ENCODE measurements around the gene CANX. TPM values are rescaled to one million over a fixed set of nuclear protein-coding genes. Genes with fewer than 3 reads are reported as not detected.

Gene CANX
- total RNA-seq, 1 experiment from 2014 or later, result 1,434 TPM

DNA sequence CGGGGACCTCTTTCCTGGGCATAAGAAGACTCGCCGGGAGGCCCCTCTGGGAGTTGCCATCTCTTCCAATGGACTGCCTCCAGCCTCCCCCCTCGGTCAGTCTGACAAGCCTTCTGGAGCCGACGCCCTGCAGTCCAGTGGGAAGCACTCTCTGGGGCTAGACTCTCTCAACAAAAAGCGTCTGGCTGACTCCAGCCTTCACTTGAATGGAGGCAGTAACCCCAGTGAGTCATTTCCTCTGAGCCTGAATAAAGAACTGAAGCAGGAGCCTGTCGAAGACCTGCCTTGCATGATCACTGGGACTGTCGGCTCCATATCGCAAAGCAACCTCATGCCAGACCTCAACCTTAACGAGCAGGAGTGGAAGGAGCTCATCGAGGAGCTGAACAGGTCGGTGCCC, 66.6 kb downstream of the CANX start:
- H3K9me3 Mint-ChIP-seq (ENCODE audit: low read depth, unreplicated experiment), result no peaks in the 10 kb centered on the region
- H3K27me3 Mint-ChIP-seq (ENCODE audit: unreplicated experiment), result no peaks in the 10 kb centered on the region
- peaks cover 28% of the 10 kb centered on the region for H3K36me3 Mint-ChIP-seq (ENCODE audit: insufficient read depth, unreplicated experiment)
- H3K4me3 Mint-ChIP-seq (ENCODE audit: low read depth, unreplicated experiment), result no peak overlapping the region
- H3K27ac Mint-ChIP-seq (ENCODE audit: unreplicated experiment), result no peak overlapping the region
- TF ChIP-seq, protein P1, sequence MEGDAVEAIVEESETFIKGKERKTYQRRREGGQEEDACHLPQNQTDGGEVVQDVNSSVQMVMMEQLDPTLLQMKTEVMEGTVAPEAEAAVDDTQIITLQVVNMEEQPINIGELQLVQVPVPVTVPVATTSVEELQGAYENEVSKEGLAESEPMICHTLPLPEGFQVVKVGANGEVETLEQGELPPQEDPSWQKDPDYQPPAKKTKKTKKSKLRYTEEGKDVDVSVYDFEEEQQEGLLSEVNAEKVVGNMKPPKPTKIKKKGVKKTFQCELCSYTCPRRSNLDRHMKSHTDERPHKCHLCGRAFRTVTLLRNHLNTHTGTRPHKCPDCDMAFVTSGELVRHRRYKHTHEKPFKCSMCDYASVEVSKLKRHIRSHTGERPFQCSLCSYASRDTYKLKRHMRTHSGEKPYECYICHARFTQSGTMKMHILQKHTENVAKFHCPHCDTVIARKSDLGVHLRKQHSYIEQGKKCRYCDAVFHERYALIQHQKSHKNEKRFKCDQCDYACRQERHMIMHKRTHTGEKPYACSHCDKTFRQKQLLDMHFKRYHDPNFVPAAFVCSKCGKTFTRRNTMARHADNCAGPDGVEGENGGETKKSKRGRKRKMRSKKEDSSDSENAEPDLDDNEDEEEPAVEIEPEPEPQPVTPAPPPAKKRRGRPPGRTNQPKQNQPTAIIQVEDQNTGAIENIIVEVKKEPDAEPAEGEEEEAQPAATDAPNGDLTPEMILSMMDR (IDR thresholded peaks at IDR 0.05; ENCODE audit: unreplicated experiment), result no peak
- peaks cover 33% of the 10 kb centered on the region for H3K4me1 Mint-ChIP-seq (ENCODE audit: low read depth, unreplicated experiment)
- CTCF ChIA-PET, result interaction anchor here (0.6 kb wide), 1 partner anchor 30 kb away, joined by 6 read pairs; no protein-coding TSS in a partner anchor
- intact Hi-C loops (cut with micrococcal nuclease; ENCODE audit: unreplicated experiment), result no loop called here
- no peak for DNase-seq
- BruUV-seq (replicated peaks), result no TSS peak

DNA sequence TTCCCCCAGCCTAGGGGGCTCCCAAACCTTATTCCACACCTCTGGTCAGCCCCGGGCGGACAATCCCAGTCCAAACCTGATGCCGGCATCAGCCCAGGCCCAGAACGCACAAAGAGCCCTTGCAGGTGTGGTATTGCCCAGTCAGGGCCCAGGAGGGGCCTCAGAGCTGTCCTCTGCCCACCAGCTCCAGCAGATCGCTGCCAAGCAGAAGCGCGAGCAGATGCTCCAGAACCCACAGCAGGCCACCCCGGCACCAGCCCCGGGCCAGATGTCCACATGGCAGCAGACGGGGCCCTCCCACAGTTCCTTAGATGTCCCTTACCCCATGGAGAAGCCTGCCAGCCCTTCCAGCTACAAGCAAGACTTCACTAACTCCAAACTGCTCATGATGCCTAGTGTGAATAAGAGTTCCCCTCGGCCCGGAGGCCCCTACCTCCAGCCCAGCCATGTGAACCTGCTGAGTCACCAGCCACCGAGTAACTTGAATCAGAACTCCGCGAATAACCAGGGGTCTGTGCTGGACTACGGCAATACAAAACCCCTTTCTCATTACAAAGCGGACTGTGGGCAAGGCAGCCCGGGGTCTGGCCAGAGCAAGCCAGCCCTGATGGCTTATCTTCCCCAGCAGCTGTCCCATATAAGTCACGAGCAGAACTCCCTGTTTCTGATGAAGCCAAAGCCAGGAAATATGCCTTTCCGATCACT, 67.4 kb downstream of the CANX start:
- Mint-ChIP-seq H3K36me3 (ENCODE audit: insufficient read depth, unreplicated experiment) (peaks cover 32% of the 10 kb centered on the region), H3K27me3 (ENCODE audit: unreplicated experiment) (no peaks in the 10 kb centered on the region), H3K27ac (ENCODE audit: unreplicated experiment) (no peak overlapping the region), H3K4me3 (ENCODE audit: low read depth, unreplicated experiment) (no peak overlapping the region), H3K4me1 (ENCODE audit: low read depth, unreplicated experiment) (peaks cover 29% of the 10 kb centered on the region), H3K9me3 (ENCODE audit: low read depth, unreplicated experiment) (no peaks in the 10 kb centered on the region)
- intact Hi-C loops (cut with micrococcal nuclease; ENCODE audit: unreplicated experiment), result no loop called here
- CTCF ChIA-PET, result interaction anchor here (0.6 to 2.1 kb wide), 4 partner anchors 11 to 116 kb away, joined by 5 to 13 read pairs (median 6); no protein-coding TSS in a partner anchor
- BruUV-seq (replicated peaks), result TSS peak; percentile 49
- TF ChIP-seq, protein P1 (IDR thresholded peaks at IDR 0.05; ENCODE audit: unreplicated experiment), result no peak
- DNase-seq, result no peak

DNA sequence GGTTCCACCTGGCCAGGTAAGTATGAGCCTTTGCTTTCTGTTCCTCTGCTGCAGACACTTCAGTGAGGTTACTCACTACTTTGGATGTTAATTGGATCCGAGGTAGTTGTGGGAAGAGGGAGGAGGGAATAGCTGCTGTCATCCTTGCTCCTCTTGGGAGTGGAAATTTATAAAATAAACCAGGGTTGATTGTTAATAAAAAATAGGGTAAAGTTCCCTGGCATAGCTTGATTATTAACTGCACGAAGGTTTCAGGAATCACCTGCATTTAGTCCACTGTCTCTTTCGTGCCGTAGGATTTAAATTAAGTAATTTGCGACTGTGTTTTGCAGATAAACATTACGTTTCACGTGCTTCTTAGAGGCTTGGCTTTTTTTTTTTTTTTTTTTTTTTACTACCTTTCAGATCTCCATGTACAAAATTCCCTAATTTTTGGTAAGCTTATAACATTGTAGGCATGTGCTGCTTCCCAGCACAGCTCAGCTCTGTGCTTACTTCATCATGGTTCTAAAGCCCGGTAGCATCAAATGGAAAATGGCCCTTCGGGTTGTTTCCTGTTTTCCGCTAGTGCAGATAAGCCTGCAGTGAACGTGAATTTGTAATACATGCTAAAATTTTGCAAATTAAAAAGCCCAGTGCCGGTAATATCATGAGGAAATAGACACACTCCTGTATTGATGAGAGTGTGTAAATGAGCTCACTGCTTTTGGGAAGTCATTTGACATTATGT, 68.1 kb downstream of the CANX start:
- Mint-ChIP-seq H3K4me3 (ENCODE audit: low read depth, unreplicated experiment) (no peak overlapping the region), H3K36me3 (ENCODE audit: insufficient read depth, unreplicated experiment) (peaks cover 38% of the 10 kb centered on the region), H3K27me3 (ENCODE audit: unreplicated experiment) (no peaks in the 10 kb centered on the region), H3K4me1 (ENCODE audit: low read depth, unreplicated experiment) (peaks cover 23% of the 10 kb centered on the region), H3K9me3 (ENCODE audit: low read depth, unreplicated experiment) (no peaks in the 10 kb centered on the region), H3K27ac (ENCODE audit: unreplicated experiment) (no peak overlapping the region)
- intact Hi-C loops (cut with micrococcal nuclease; ENCODE audit: unreplicated experiment), result no loop called here
- TF ChIP-seq, protein P1 (IDR thresholded peaks at IDR 0.05; ENCODE audit: unreplicated experiment), result no peak
- no TSS peak for BruUV-seq (replicated peaks)
- CTCF ChIA-PET, result interaction anchor here (0.7 to 2.1 kb wide), 4 partner anchors 10 to 117 kb away, joined by 3 to 13 read pairs (median 6); no protein-coding TSS in a partner anchor
- DNase-seq, result no peak

DNA sequence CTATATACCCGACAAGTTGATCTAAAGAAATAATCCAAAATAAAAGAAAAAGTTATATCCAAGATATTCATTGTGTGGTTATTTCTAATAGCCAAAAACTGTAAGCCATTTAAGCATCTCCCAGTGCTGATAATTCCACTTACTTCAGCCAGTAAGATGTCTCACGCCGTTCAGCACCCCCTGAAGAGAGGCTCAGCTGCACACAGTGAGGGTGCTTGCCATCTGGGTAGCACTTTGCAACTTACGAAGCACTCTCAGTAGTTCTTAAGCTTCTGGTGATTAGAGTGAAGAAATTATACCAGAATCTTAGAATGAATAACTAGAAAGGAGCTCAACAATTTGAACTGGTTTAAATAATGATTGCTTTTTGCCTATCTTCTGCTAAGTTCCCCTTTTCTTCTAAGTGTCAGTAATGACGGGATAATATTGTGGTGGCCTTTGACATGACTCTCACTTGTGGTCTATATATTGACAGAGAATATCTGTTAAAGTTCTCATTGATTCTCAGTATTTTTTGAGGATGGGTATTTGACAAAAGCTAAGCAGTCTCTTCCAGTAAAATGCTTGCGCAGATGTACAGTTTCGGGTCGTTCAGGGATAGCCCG, 68.8 kb downstream of the CANX start:
- H3K27ac Mint-ChIP-seq (ENCODE audit: unreplicated experiment), result no peak overlapping the region
- DNase-seq, result no peak
- intact Hi-C loops (cut with micrococcal nuclease; ENCODE audit: unreplicated experiment), result no loop called here
- H3K4me1 Mint-ChIP-seq (ENCODE audit: low read depth, unreplicated experiment), result peaks cover 16% of the 10 kb centered on the region
- no TSS peak for BruUV-seq (replicated peaks)
- no peaks in the 10 kb centered on the region for H3K9me3 Mint-ChIP-seq (ENCODE audit: low read depth, unreplicated experiment)
- peaks cover 45% of the 10 kb centered on the region for H3K36me3 Mint-ChIP-seq (ENCODE audit: insufficient read depth, unreplicated experiment)
- no peak overlapping the region for H3K4me3 Mint-ChIP-seq (ENCODE audit: low read depth, unreplicated experiment)
- CTCF ChIA-PET, result interaction anchor here (0.6 to 2.1 kb wide), 3 partner anchors 10 to 139 kb away, joined by 3 to 13 read pairs (median 3); no protein-coding TSS in a partner anchor
- no peaks in the 10 kb centered on the region for H3K27me3 Mint-ChIP-seq (ENCODE audit: unreplicated experiment)
- TF ChIP-seq, protein P1 (IDR thresholded peaks at IDR 0.05; ENCODE audit: unreplicated experiment), result no peak

Data from Calu3 (cell line).